NCI-H69 (cell line): ENCODE results near the gene CMTM5.
A peak's percentile ranks its signal among the peaks of the same experiment; 100 is the strongest.

Experiments used
- DNase-seq: peaks from one replicate; lab custom pipeline; 2025; lab: John Stamatoyannopoulos, UW

CMTM5 gene

GRCh38 chr14:23358042-23358441 lies 18.8 kb upstream of the CMTM5 start:
- DNase-seq, result no peak

GRCh38 chr14:23358553-23359166 lies 18.2 kb upstream of the CMTM5 start:
- no peak for DNase-seq

GRCh38 chr14:23359167-23359626 lies 17.6 kb upstream of the CMTM5 start:
- no peak for DNase-seq

- DNase-seq, result no peak
Observed at GRCh38 chr14:23359722-23360447, 17.0 kb upstream of the CMTM5 start.

GRCh38 chr14:23360496-23360895 lies 16.4 kb upstream of the CMTM5 start:
- peak; percentile 14 for DNase-seq

- no peak for DNase-seq
Observed at GRCh38 chr14:23361320-23361719, 15.5 kb upstream of the CMTM5 start.

- DNase-seq, result no peak
Observed at GRCh38 chr14:23361763-23362162, 15.1 kb upstream of the CMTM5 start.

- DNase-seq, result no peak
Observed at GRCh38 chr14:23362200-23362599, 14.6 kb upstream of the CMTM5 start.

- no peak for DNase-seq
Observed at GRCh38 chr14:23364164-23365035, 12.4 kb upstream of the CMTM5 start.

GRCh38 chr14:23365036-23365731 lies 11.7 kb upstream of the CMTM5 start, which contains the start of gene EFS:
TSS of gene EFS (minus strand) at chr14:23365172. CDS start at chr14:23365025, 147 bp downstream.
- no peak for DNase-seq

- peak; percentile 58 for DNase-seq
Observed at GRCh38 chr14:23365732-23366425, 11.0 kb upstream of the CMTM5 start.

GRCh38 chr14:23366426-23366921 lies 10.4 kb upstream of the CMTM5 start:
- peak; percentile 65 for DNase-seq

GRCh38 chr14:23370221-23370620 lies 6.6 kb upstream of the CMTM5 start:
- DNase-seq, result no peak

- DNase-seq, result no peak
Observed at GRCh38 chr14:23371865-23372264, 5.0 kb upstream of the CMTM5 start.

- DNase-seq, result no peak
Observed at GRCh38 chr14:23372509-23372908, 4.3 kb upstream of the CMTM5 start, which contains the start of gene IL25. TSS of gene IL25 (plus strand) at chr14:23372809.

- no peak for DNase-seq
Observed at GRCh38 chr14:23373041-23373440, 3.8 kb upstream of the CMTM5 start.

GRCh38 chr14:23375527-23376251 lies 1.2 kb upstream of the CMTM5 start:
- DNase-seq, result no peak

GRCh38 chr14:23377198-23377550 lies 328 bp downstream of the CMTM5 start:
- no peak for DNase-seq

GRCh38 chr14:23377573-23378563 lies 1.0 kb downstream of the CMTM5 start:
- DNase-seq, result no peak
